H1 (cell line): ENCODE data around the gene ANKRD66. TPM values are rescaled to one million over a fixed set of nuclear protein-coding genes. Genes with fewer than 3 reads are reported as not detected.

Experiments used
- CBX5 ChIP-seq: fragments of 300-800, 300-1000 bp; sonication (generic); IDR thresholded peaks from 2 replicates; pipeline ENCODE4 v1.7.1; 2016; ENCODE audit warnings: antibody characterized with exemption, low read length, low read depth
- CHD1 ChIP-seq: IDR thresholded peaks from 2 replicates; pipeline ENCODE4 v1.6.1; 2012; ENCODE audit warnings: low read depth, low read length, improper control_type of control experiment
- CTBP2 ChIP-seq: IDR thresholded peaks from 2 replicates; pipeline ENCODE4 v1.7.0; 2011; ENCODE audit warnings: borderline replicate concordance, mild to moderate bottlenecking, moderate library complexity, mixed read lengths, low read length; ENCODE audit not compliant: insufficient read depth, insufficient read length
- EZH2 ChIP-seq: fragments of 200-600 bp; sonication (generic); IDR thresholded peaks from 2 replicates; pipeline ENCODE4 v1.7.1; 2012; ENCODE audit warnings: low read depth, mild to moderate bottlenecking, moderate library complexity, low read length, inconsistent platforms; ENCODE audit not compliant: severe bottlenecking
- FOSL1 ChIP-seq: IDR thresholded peaks from 2 replicates; pipeline ENCODE4 v1.6.1; 2011; ENCODE audit warnings: mild to moderate bottlenecking, low read depth, low read length, moderate library complexity; ENCODE audit not compliant: insufficient read depth
- HDAC2 ChIP-seq, 2 experiments: fragments of 300-600 bp in 1 of 2; sonication (generic) in 1 of 2; IDR thresholded peaks; 2 replicates each; pipeline ENCODE4 v1.6.1; 2011 to 2012; ENCODE audit warnings: low read depth in 2 of 2, low read length in 2 of 2, mild to moderate bottlenecking in 2 of 2, moderate library complexity in 2 of 2, borderline replicate concordance in 1 of 2, inconsistent platforms in 1 of 2
- JUN ChIP-seq: IDR thresholded peaks from 2 replicates; pipeline ENCODE4 v1.6.1; 2011; ENCODE audit warnings: low read depth, mild to moderate bottlenecking, improper control_type of control experiment, low read length
- NANOG ChIP-seq: IDR thresholded peaks from 2 replicates; pipeline ENCODE4 v1.6.1; 2011; ENCODE audit warnings: low read length, low read depth, mild to moderate bottlenecking, inconsistent platforms; ENCODE audit not compliant: insufficient read depth, poor library complexity, severe bottlenecking
- NRF1 ChIP-seq: IDR thresholded peaks from 2 replicates; pipeline ENCODE4 v1.6.1; 2011; ENCODE audit warnings: mild to moderate bottlenecking, low read depth, low read length, improper control_type of control experiment
- RAD21 ChIP-seq, 2 experiments: IDR thresholded peaks in 1 of 2; conservative IDR thresholded peaks in 1 of 2; 2 replicates each; pipeline ENCODE4 v1.6.1; 2011; ENCODE audit warnings: low read depth in 2 of 2, low read length in 2 of 2, improper control_type of control experiment in 1 of 2, inconsistent platforms in 1 of 2, mild to moderate bottlenecking in 1 of 2, moderate library complexity in 1 of 2
- RBBP5 ChIP-seq: IDR thresholded peaks from 2 replicates; pipeline ENCODE4 v1.7.1; 2012; ENCODE audit warnings: low read depth, mild to moderate bottlenecking, inconsistent platforms, low read length, moderate library complexity, borderline replicate concordance
- RNF2 ChIP-seq: fragments of 200-900, 300-1000 bp; sonication (generic); IDR thresholded peaks from 2 replicates; pipeline ENCODE4 v1.7.1; 2016; ENCODE audit warnings: borderline replicate concordance, low read depth, mild to moderate bottlenecking, antibody characterized with exemption, low read length; ENCODE audit not compliant: poor library complexity, severe bottlenecking; ENCODE audit errors: missing control alignments
- RXRA ChIP-seq: IDR thresholded peaks from 2 replicates; pipeline ENCODE4 v1.6.1; 2011; ENCODE audit warnings: low read depth, mild to moderate bottlenecking, low read length, moderate library complexity; ENCODE audit not compliant: insufficient read depth
- TAF1 ChIP-seq: IDR thresholded peaks from 2 replicates; pipeline ENCODE4 v1.6.1; 2011; ENCODE audit warnings: mild to moderate bottlenecking, low read depth, low read length
- TCF12 ChIP-seq: IDR thresholded peaks from 2 replicates; pipeline ENCODE4 v1.6.1; 2011; ENCODE audit warnings: low read depth, mild to moderate bottlenecking, low read length
- TEAD4 ChIP-seq: IDR thresholded peaks from 2 replicates; pipeline ENCODE4 v1.6.1; 2012; ENCODE audit warnings: low read depth, low read length, inconsistent platforms, mixed read lengths
- YY1 ChIP-seq: IDR thresholded peaks from 2 replicates; pipeline ENCODE4 v1.6.1; 2011; ENCODE audit warnings: low read depth, mild to moderate bottlenecking, low read length
- polyA plus RNA-seq, 7 experiments: library from polyadenylated mRNA; depleted of rRNA in 3 of 7; stranded (reverse) in 5 of 7; unstranded in 2 of 7; fragments of >200 nt in 5 of 7; fragments of 200-250 nt in 2 of 7; gene quantifications; 1 replicate in 5 of 7; 2 replicates in 1 of 7; 4 replicates in 1 of 7; pipeline versions ENCODE4 v1.2.1 to v1.2.3, GENCODE V29; 2011 to 2013; ENCODE audit warnings: missing spikeins in 2 of 7, mixed read lengths in 2 of 7
- total RNA-seq: library from RNA; stranded (reverse); fragmentation: NEBNext Ultra II Directional; extraction: Animal tissue kit (Norgen Biotek cat#: 25700); gene quantifications from 2 replicates; pipeline ENCODE4 v1.2.1, GENCODE V29; 2021
- TF ChIP-seq, protein P1 (sequence below), 3 experiments: IDR thresholded peaks; 1 replicate in 2 of 3; 2 replicates in 1 of 3; pipeline versions ENCODE4 v1.5.1 to v1.6.1; 2011; ENCODE audit warnings: low read length in 3 of 3, mild to moderate bottlenecking in 3 of 3, inconsistent platforms in 2 of 3, low read depth in 1 of 3, moderate library complexity in 1 of 3; ENCODE audit not compliant: insufficient read depth in 1 of 3; ENCODE audit errors: control extremely low read depth in 1 of 3
- TF ChIP-seq, protein P2 (sequence below): IDR thresholded peaks from 2 replicates; pipeline ENCODE4 v1.6.1; 2012; ENCODE audit warnings: inconsistent platforms

Gene ANKRD66
- total and polyA plus RNA-seq, 2 of the 8 experiments (the other 6 are each of a cell fraction or from before 2014, with no cell fraction given): 0.05 TPM; not detected in 1

DNA sequence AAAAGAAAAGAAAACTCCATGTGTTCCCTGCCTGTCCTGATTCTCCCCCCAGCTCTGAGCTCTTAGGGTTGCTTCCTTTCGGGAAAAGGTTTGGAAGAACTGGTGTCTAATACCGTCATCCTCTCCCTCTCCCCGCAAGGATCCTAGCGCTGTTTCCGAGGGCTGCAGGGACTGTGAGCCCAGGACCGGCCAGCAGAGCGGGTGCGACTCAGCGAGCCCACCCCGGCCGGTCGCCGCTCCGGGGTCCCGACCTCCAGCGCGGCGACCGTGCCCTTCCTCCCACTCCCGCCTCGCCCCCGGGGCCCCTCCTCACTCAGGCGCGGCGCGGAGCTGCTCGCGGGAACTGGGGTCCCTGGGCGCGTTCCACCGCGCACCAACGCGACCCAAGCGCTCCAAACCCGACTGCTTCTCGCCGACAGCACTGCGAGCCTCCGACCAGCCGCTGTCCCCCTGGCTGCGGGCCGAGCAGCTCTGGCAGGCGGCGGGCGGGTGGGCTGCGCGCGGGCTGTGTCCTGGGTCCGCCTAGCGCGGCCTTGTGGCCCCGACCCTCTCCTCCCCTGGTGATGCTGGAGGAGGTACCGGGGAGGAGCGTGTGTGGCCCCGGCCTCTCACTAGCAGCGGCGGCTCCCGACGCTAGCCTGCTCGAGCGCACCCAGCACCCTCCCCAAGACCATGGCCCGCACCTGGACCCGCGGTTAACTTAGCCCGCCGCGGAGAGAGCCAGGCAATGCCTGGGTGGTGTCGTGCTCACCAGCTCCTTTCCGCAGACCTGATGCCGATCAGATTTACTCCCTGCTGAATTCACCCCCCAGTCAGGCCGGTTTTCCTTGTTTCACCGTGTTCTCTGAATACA is 11.6 kb upstream of the ANKRD66 start, which contains the start of gene PLA2G7 (continued):
- TF ChIP-seq, protein P1, sequence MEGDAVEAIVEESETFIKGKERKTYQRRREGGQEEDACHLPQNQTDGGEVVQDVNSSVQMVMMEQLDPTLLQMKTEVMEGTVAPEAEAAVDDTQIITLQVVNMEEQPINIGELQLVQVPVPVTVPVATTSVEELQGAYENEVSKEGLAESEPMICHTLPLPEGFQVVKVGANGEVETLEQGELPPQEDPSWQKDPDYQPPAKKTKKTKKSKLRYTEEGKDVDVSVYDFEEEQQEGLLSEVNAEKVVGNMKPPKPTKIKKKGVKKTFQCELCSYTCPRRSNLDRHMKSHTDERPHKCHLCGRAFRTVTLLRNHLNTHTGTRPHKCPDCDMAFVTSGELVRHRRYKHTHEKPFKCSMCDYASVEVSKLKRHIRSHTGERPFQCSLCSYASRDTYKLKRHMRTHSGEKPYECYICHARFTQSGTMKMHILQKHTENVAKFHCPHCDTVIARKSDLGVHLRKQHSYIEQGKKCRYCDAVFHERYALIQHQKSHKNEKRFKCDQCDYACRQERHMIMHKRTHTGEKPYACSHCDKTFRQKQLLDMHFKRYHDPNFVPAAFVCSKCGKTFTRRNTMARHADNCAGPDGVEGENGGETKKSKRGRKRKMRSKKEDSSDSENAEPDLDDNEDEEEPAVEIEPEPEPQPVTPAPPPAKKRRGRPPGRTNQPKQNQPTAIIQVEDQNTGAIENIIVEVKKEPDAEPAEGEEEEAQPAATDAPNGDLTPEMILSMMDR (IDR thresholded peaks at IDR 0.05; ENCODE audit: control extremely low read depth in 1 of 3, insufficient read depth in 1 of 3, low read depth in 1 of 3, low read length in 3 of 3): peak in 1 of 3 experiments; percentile 3; a peak in 1 of 4 replicates
- TF ChIP-seq EZH2: peak; percentile 42
- no peak for TF ChIP-seq CTBP2
- no peak for TF ChIP-seq NRF1
- no peak for TF ChIP-seq FOSL1
- TF ChIP-seq RNF2: no peak
- no peak for TF ChIP-seq TEAD4
- TF ChIP-seq TCF12: no peak
- TF ChIP-seq TAF1: peak; percentile 44; the same call in 1 of the 2 replicates
- no peak for TF ChIP-seq CBX5
- TF ChIP-seq HDAC2 (IDR thresholded peaks at IDR 0.05; ENCODE audit: borderline replicate concordance in 1 of 2, low read depth in 2 of 2, low read length in 2 of 2): no peak
- TF ChIP-seq JUN: no peak
- TF ChIP-seq RAD21 (IDR thresholded peaks at IDR 0.05 in 1 of 2, conservative IDR thresholded peaks at IDR 0.05 in 1 of 2; ENCODE audit: low read depth in 2 of 2, low read length in 2 of 2): no peak
- TF ChIP-seq YY1: no peak
- no peak for TF ChIP-seq CHD1
- 0 out of 2 replicates have a peak, but pooled peaks have one; percentile 63 for TF ChIP-seq RBBP5
- TF ChIP-seq NANOG: no peak
- no peak for TF ChIP-seq RXRA
- TF ChIP-seq, protein P2, sequence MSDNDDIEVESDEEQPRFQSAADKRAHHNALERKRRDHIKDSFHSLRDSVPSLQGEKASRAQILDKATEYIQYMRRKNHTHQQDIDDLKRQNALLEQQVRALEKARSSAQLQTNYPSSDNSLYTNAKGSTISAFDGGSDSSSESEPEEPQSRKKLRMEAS: no peak
